Neural progenitor cell (in vitro differentiated cells): ENCODE measurements around the gene BTNL8. TPM values are rescaled to one million over a fixed set of nuclear protein-coding genes. Genes with fewer than 3 reads are reported as not detected.

Source experiments
- DNase-seq: peaks from one replicate; pipeline ENCODE4 v3.0.0-alpha.2; 2016; ENCODE audit warnings: low spot score
- H2AFZ ChIP-seq: fragments of 200-600 bp; sonication (generic); replicated peaks from 2 replicates; pipeline ENCODE4 v1.6.1; 2016; ENCODE audit warnings: antibody characterized with exemption
- H3F3A ChIP-seq: fragments of 200-600 bp; sonication (generic); 2 replicates; pipeline ENCODE4 v1.6.1; 2016; ENCODE audit warnings: antibody characterized with exemption, low read depth
- H3K27ac ChIP-seq: fragments of 200-600 bp; sonication (generic); 2 replicates; pipeline ENCODE4 v1.5.1; 2016; ENCODE audit warnings: mild to moderate bottlenecking
- H3K27me3 ChIP-seq: fragments of 200-600 bp; sonication (generic); 2 replicates; pipeline ENCODE4 v1.6.1; 2016; ENCODE audit warnings: mild to moderate bottlenecking, moderate library complexity
- H3K36me3 ChIP-seq: fragments of 200-600 bp; sonication (generic); 2 replicates; pipeline ENCODE4 v1.5.1; 2016
- H3K4me1 ChIP-seq: fragments of 200-600 bp; sonication (generic); 2 replicates; pipeline ENCODE4 v1.6.1; 2016; ENCODE audit warnings: mixed run types
- H3K4me2 ChIP-seq: fragments of 200-600 bp; sonication (generic); 2 replicates; pipeline ENCODE4 v1.6.1; 2016
- H3K4me3 ChIP-seq: fragments of 200-600 bp; sonication (generic); 2 replicates; pipeline ENCODE4 v1.5.1; 2016
- H3K79me2 ChIP-seq: fragments of 200-600 bp; sonication (generic); 2 replicates; pipeline ENCODE4 v1.6.1; 2016; ENCODE audit warnings: low read depth
- H3K9ac ChIP-seq: fragments of 200-600 bp; sonication (generic); 2 replicates; pipeline ENCODE4 v1.6.1; 2016
- H3K9me3 ChIP-seq: fragments of 200-600 bp; sonication (generic); 2 replicates; pipeline ENCODE4 v1.5.1; 2016; ENCODE audit warnings: low read depth
- H4K20me1 ChIP-seq: fragments of 200-600 bp; sonication (generic); 2 replicates; pipeline ENCODE4 v1.6.1; 2016; ENCODE audit warnings: low read depth
- H3K27ac Mint-ChIP-seq: 3 replicates; pipeline ENCODE4 v1.8.0; 2021; ENCODE audit warnings: mixed read lengths
- H3K27me3 Mint-ChIP-seq: 2 replicates; pipeline ENCODE4 v1.8.0; 2022; ENCODE audit warnings: low read depth, mild to moderate bottlenecking, inconsistent platforms, moderate library complexity, mixed read lengths; ENCODE audit not compliant: insufficient read depth
- H3K36me3 Mint-ChIP-seq: 3 replicates; pipeline ENCODE4 v1.8.0; 2021; ENCODE audit warnings: mixed read lengths
- H3K4me1 Mint-ChIP-seq: 3 replicates; pipeline ENCODE4 v1.8.0; 2021; ENCODE audit warnings: mixed read lengths
- H3K4me3 Mint-ChIP-seq: 3 replicates; pipeline ENCODE4 v1.8.0; 2021; ENCODE audit warnings: mild to moderate bottlenecking, moderate library complexity, mixed read lengths
- H3K9me3 Mint-ChIP-seq: 3 replicates; pipeline ENCODE4 v1.8.0; 2020; ENCODE audit warnings: mixed read lengths
- CTCF ChIP-seq: fragments of 200-600 bp; sonication (generic); IDR thresholded peaks from 2 replicates; pipeline ENCODE4 v1.5.1; 2017; ENCODE audit warnings: antibody characterized with exemption, mild to moderate bottlenecking
- EZH2 ChIP-seq: fragments of 200-600 bp; sonication (generic); IDR thresholded peaks from 2 replicates; pipeline ENCODE4 v1.6.1; 2017; ENCODE audit warnings: antibody characterized with exemption, mild to moderate bottlenecking, moderate library complexity
- EZH2phosphoT487 ChIP-seq: fragments of 200-600 bp; sonication (generic); IDR thresholded peaks from 2 replicates; pipeline ENCODE4 v1.6.1; 2017; ENCODE audit warnings: antibody characterized with exemption
- total RNA-seq: library from RNA; depleted of rRNA; stranded (reverse); fragments of >200 nt; gene quantifications from 2 replicates; pipeline ENCODE4 v1.2.3, GENCODE V29; 2015; ENCODE audit warnings: low replicate concordance

The BTNL8 gene
- total RNA-seq, 1 donor from 2014 or later: 0.22 TPM

GRCh38 chr5:180865981-180866695 is 32.8 kb upstream of the BTNL8 start:
- Histone ChIP-seq H3K9ac (no peak overlapping the region), H3K4me2 (no peak overlapping the region), H3K4me3 (no peak overlapping the region), H3K27ac (no peak overlapping the region), H3F3A (peaks cover 14% of the 10 kb centered on the region), H3K4me1 (peaks cover 9% of the 10 kb centered on the region), H4K20me1 (no peaks in the 10 kb centered on the region), H3K79me2 (no peaks in the 10 kb centered on the region), H3K9me3 (no peaks in the 10 kb centered on the region), H2AFZ (no peak overlapping the region), H3K36me3 (no peaks in the 10 kb centered on the region), H3K27me3 (no peaks in the 10 kb centered on the region)
- Mint-ChIP-seq H3K27ac (no peak overlapping the region), H3K36me3 (no peaks in the 10 kb centered on the region), H3K9me3 (no peaks in the 10 kb centered on the region), H3K4me1 (no peaks in the 10 kb centered on the region), H3K4me3 (no peak overlapping the region), H3K27me3 (no peaks in the 10 kb centered on the region)
- no peak for TF ChIP-seq CTCF
- no peak for TF ChIP-seq EZH2phosphoT487
- no peak for TF ChIP-seq EZH2
- DNase-seq: no peak

DNA sequence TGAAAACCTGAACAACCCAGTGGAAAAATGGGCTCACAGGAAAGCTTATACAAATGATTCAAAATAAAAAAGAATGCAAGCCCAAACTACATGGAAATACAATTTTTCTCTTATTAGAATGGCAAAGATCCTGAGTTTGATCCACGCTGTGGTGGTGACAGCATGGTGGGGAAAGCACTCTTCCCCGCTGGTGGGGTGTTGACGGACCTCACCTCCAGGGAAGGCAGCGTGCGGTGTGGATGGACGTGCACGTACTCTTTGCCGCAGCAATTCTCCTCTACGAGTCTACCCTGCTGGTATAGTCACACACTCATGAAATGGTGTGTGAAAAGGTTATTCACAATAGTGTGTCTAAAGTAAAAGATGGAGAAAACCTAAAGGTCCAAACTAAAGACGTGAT is 32.0 kb upstream of the BTNL8 start:
- H3F3A ChIP-seq: peaks cover 10% of the 10 kb centered on the region
- H3K4me3 ChIP-seq: no peak overlapping the region
- Mint-ChIP-seq H3K4me1 (no peaks in the 10 kb centered on the region), H3K36me3 (no peaks in the 10 kb centered on the region), H3K27me3 (peaks cover under 1% of the 10 kb centered on the region), H3K9me3 (no peaks in the 10 kb centered on the region), H3K4me3 (no peak overlapping the region), H3K27ac (no peak overlapping the region)
- no peaks in the 10 kb centered on the region for H3K36me3 ChIP-seq
- no peak for TF ChIP-seq EZH2phosphoT487
- H3K9ac ChIP-seq: no peak overlapping the region
- H3K4me2 ChIP-seq: no peak overlapping the region
- H2AFZ ChIP-seq: no peak overlapping the region
- DNase-seq: no peak
- H3K4me1 ChIP-seq: peaks cover 6% of the 10 kb centered on the region
- no peaks in the 10 kb centered on the region for H4K20me1 ChIP-seq
- no peaks in the 10 kb centered on the region for H3K79me2 ChIP-seq
- H3K27ac ChIP-seq: no peak overlapping the region
- H3K27me3 ChIP-seq: no peaks in the 10 kb centered on the region
- H3K9me3 ChIP-seq: no peaks in the 10 kb centered on the region

- H3K9me3 Mint-ChIP-seq: no peaks in the 10 kb centered on the region
These were observed 30.0 kb upstream of the BTNL8 start for GRCh38 chr5:180868960-180869359.

More at GRCh38 chr5:180868960-180869359, 30.0 kb upstream of the BTNL8 start:
- Mint-ChIP-seq H3K27ac (no peak overlapping the region), H3K4me3 (no peak overlapping the region), H3K27me3 (peaks cover 2% of the 10 kb centered on the region), H3K36me3 (no peaks in the 10 kb centered on the region), H3K4me1 (peaks cover 8% of the 10 kb centered on the region)
- Histone ChIP-seq H3K27ac (no peak overlapping the region), H3K36me3 (no peaks in the 10 kb centered on the region), H4K20me1 (no peaks in the 10 kb centered on the region), H3K4me2 (no peak overlapping the region), H3K79me2 (no peaks in the 10 kb centered on the region), H3K4me3 (no peak overlapping the region), H3K27me3 (no peaks in the 10 kb centered on the region), H3F3A (no peaks in the 10 kb centered on the region), H2AFZ (no peak overlapping the region), H3K9me3 (no peaks in the 10 kb centered on the region), H3K9ac (no peak overlapping the region), H3K4me1 (peaks cover 7% of the 10 kb centered on the region)
- no peak for TF ChIP-seq EZH2phosphoT487
- TF ChIP-seq EZH2: no peak
- TF ChIP-seq CTCF: peak; percentile 90
- peak; percentile 90 for DNase-seq
